ENCODE data around the gene DMD.

DNA sequence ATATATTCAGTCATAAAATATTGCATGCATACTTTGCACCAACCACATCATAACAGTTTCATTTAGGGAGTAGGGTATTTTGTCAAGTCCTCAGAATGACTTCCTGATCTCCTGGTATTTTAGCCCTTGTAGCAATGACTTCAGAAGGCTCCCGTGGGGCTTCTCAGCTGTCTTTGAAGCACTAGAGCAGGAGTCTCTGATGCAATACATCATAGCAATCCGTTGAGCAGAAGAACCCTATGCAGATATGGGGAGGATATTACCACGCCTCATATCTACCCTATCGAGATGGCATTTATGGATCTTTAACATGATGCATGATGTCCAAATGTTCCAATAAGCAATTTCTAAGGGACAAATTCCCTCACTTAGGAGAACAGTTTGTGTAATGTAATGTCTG lies 1765.8 kb downstream of the DMD start:
- TF ChIP-seq, protein P1, sequence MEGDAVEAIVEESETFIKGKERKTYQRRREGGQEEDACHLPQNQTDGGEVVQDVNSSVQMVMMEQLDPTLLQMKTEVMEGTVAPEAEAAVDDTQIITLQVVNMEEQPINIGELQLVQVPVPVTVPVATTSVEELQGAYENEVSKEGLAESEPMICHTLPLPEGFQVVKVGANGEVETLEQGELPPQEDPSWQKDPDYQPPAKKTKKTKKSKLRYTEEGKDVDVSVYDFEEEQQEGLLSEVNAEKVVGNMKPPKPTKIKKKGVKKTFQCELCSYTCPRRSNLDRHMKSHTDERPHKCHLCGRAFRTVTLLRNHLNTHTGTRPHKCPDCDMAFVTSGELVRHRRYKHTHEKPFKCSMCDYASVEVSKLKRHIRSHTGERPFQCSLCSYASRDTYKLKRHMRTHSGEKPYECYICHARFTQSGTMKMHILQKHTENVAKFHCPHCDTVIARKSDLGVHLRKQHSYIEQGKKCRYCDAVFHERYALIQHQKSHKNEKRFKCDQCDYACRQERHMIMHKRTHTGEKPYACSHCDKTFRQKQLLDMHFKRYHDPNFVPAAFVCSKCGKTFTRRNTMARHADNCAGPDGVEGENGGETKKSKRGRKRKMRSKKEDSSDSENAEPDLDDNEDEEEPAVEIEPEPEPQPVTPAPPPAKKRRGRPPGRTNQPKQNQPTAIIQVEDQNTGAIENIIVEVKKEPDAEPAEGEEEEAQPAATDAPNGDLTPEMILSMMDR (conservative IDR thresholded peaks at IDR 0.05; ENCODE audit: low read length) = no peak
- TF ChIP-seq EZH2phosphoT487 (IDR thresholded peaks at IDR 0.05; ENCODE audit: borderline replicate concordance) = no peak
